HepG2 (cell line): Measurements from ENCODE around the gene GPN2. TPM values are rescaled to one million over a fixed set of nuclear protein-coding genes. Genes with fewer than 3 reads are reported as not detected.

Experiments
- BRCA1 ChIP-seq: sonication (generic); formaldehyde crosslinking; IDR thresholded peaks from 2 replicates; pipeline ENCODE4 v1.4.0; 2020; ENCODE audit warnings: missing genetic modification reagents
- HOXD1 ChIP-seq: sonication (generic); formaldehyde crosslinking; IDR thresholded peaks from 2 replicates; pipeline ENCODE4 v1.5.0; 2020; ENCODE audit warnings: missing genetic modification reagents
- KDM5B ChIP-seq: sonication (generic); formaldehyde crosslinking; IDR thresholded peaks from 2 replicates; pipeline ENCODE4 v1.4.0; 2020; ENCODE audit warnings: missing genetic modification reagents, mild to moderate bottlenecking, borderline replicate concordance
- MIER2 ChIP-seq: IDR thresholded peaks from 2 replicates; pipeline ENCODE4 v1.6.1; 2016; ENCODE audit warnings: missing biosample characterization, missing genetic modification reagents
- MXI1 ChIP-seq: IDR thresholded peaks from 3 replicates; pipeline ENCODE4 v1.6.1; 2012; ENCODE audit warnings: low read depth, low read length, inconsistent platforms, borderline replicate concordance
- PAX8 ChIP-seq: sonication (generic); formaldehyde crosslinking; IDR thresholded peaks from 2 replicates; pipeline ENCODE4 v1.8.0; 2022; ENCODE audit warnings: mild to moderate bottlenecking, missing genetic modification reagents, borderline replicate concordance
- SP4 ChIP-seq: sonication (generic); formaldehyde crosslinking; IDR thresholded peaks from 2 replicates; pipeline ENCODE4 v1.8.1; 2023; ENCODE audit warnings: mild to moderate bottlenecking, missing genetic modification reagents
- STAT6 ChIP-seq: sonication (generic); formaldehyde crosslinking; IDR thresholded peaks from 2 replicates; pipeline ENCODE4 v1.4.0; 2020; ENCODE audit warnings: missing genetic modification reagents, mild to moderate bottlenecking, borderline replicate concordance
- SYNCRIP ChIP-seq: fragments of 200-400 bp; formaldehyde crosslinking; IDR thresholded peaks from 2 replicates; pipeline ENCODE4 v1.6.1; 2018; ENCODE audit warnings: mild to moderate bottlenecking, low read depth, low read length; ENCODE audit not compliant: insufficient read depth
- XRCC5 ChIP-seq: fragments of 200-400 bp; formaldehyde crosslinking; optimal IDR thresholded peaks from 2 replicates; pipeline ENCODE3; 2017; ENCODE audit warnings: mild to moderate bottlenecking, low read length
- ZBTB42 ChIP-seq: sonication (generic); formaldehyde crosslinking; IDR thresholded peaks from 2 replicates; pipeline ENCODE4 v1.5.0; 2020; ENCODE audit warnings: mild to moderate bottlenecking, missing genetic modification reagents
- ZBTB49 ChIP-seq: sonication (generic); formaldehyde crosslinking; IDR thresholded peaks from 2 replicates; pipeline ENCODE4 v1.4.0; 2020; ENCODE audit warnings: missing genetic modification reagents, borderline replicate concordance
- ZNF549 ChIP-seq: sonication (generic); formaldehyde crosslinking; IDR thresholded peaks from 2 replicates; pipeline ENCODE4 v1.5.0; 2020; ENCODE audit warnings: missing genetic modification reagents
- ZNF724P ChIP-seq: sonication (generic); formaldehyde crosslinking; IDR thresholded peaks from 2 replicates; pipeline ENCODE4 v1.8.0; 2022; ENCODE audit warnings: missing genetic modification reagents, borderline replicate concordance
- polyA plus RNA-seq, 8 experiments: library from polyadenylated mRNA; depleted of rRNA in 3 of 8; stranded (reverse) in 7 of 8; unstranded in 1 of 8; fragments of >200 nt; fragmentation: Illumina TruSeq in 4 of 8; extraction: Trizol in 4 of 8; gene quantifications; 2 replicates each; pipeline versions ENCODE4 v1.2.1 to v1.2.3, GENCODE V29; 2011 to 2016; ENCODE audit warnings: low read depth in 4 of 8, missing spikeins in 1 of 8, mixed read lengths in 1 of 8; ENCODE audit not compliant: insufficient read depth in 1 of 8
- total RNA-seq, 5 experiments: library from RNA; depleted of rRNA; stranded (reverse); fragments of >200 nt; fragmentation: Illumina TruSeq; extraction: Trizol; gene quantifications; 2 replicates each; pipeline ENCODE4 v1.2.3, GENCODE V29; 2016; ENCODE audit warnings: low read depth in 1 of 5
- TF ChIP-seq, protein P1 (sequence below): sonication (generic); formaldehyde crosslinking; IDR thresholded peaks from 2 replicates; pipeline ENCODE4 v1.5.0; 2020; ENCODE audit warnings: mild to moderate bottlenecking, missing genetic modification reagents

GPN2 gene
- total and polyA plus RNA-seq, 2 of the 13 experiments (the other 11 are each of a cell fraction or from before 2014, with no cell fraction given) = 19.3 to 38.9 TPM

GRCh38 chr1:26854906-26855305, 35.2 kb downstream of the GPN2 start (continued):
- TF ChIP-seq, protein P1, sequence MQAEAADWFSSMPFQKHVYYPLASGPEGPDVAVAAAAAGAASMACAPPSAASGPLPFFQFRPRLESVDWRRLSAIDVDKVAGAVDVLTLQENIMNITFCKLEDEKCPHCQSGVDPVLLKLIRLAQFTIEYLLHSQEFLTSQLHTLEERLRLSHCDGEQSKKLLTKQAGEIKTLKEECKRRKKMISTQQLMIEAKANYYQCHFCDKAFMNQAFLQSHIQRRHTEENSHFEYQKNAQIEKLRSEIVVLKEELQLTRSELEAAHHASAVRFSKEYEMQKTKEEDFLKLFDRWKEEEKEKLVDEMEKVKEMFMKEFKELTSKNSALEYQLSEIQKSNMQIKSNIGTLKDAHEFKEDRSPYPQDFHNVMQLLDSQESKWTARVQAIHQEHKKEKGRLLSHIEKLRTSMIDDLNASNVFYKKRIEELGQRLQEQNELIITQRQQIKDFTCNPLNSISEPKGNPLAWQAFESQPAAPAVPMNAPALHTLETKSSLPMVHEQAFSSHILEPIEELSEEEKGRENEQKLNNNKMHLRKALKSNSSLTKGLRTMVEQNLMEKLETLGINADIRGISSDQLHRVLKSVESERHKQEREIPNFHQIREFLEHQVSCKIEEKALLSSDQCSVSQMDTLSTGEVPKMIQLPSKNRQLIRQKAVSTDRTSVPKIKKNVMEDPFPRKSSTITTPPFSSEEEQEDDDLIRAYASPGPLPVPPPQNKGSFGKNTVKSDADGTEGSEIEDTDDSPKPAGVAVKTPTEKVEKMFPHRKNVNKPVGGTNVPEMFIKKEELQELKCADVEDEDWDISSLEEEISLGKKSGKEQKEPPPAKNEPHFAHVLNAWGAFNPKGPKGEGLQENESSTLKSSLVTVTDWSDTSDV (CRISPR knock-in tag) = no peak
- TF ChIP-seq ZNF549 (CRISPR knock-in tag) = no peak
- TF ChIP-seq MXI1 = no peak
- no peak for TF ChIP-seq KDM5B (CRISPR knock-in tag)
- TF ChIP-seq STAT6 (CRISPR knock-in tag) = no peak
- TF ChIP-seq ZBTB42 = no peak
- TF ChIP-seq SP4 (CRISPR knock-in tag) = no peak
- TF ChIP-seq MIER2 (CRISPR knock-in tag) = no peak
- no peak for TF ChIP-seq HOXD1 (CRISPR knock-in tag)
- TF ChIP-seq PAX8 (CRISPR knock-in tag) = no peak
- TF ChIP-seq ZNF724P = no peak
- TF ChIP-seq XRCC5 = no peak
- TF ChIP-seq SYNCRIP = no peak
- no peak for TF ChIP-seq ZBTB49
- no peak for TF ChIP-seq BRCA1
